Measurements from ENCODE around the gene PLAAT1.

Gene PLAAT1

GRCh38 chr3:193297421-193297820 lies 56.4 kb downstream of the PLAAT1 start:
- Histone ChIP-seq H3K36me3 (ENCODE audit: control insufficient read depth in 5 of 5, insufficient read depth in 5 of 5, low read length in 5 of 5) (no peaks in the 10 kb centered on the region), H3K9ac (ENCODE audit: low read length in 5 of 5) (no peak overlapping the region), H3K27me3 (ENCODE audit: control insufficient read depth in 5 of 5, insufficient read depth in 4 of 5, low read length in 5 of 5) (no peaks in the 10 kb centered on the region), H3K4me1 (ENCODE audit: control insufficient read depth in 5 of 5, insufficient read depth in 5 of 5, low read length in 5 of 5) (no peaks in the 10 kb centered on the region), H3K4me3 (ENCODE audit: low read depth in 1 of 5, low read length in 5 of 5) (no peak overlapping the region), H3K27ac (ENCODE audit: low read depth, low read length) (no peak overlapping the region), H3K9me3 (ENCODE audit: control insufficient read depth in 5 of 5, low read length in 5 of 5) (peaks cover 0 to 6% (median 2%) of the 10 kb centered on the region in 5 donors)

- H3K27me3 ChIP-seq (ENCODE audit: control insufficient read depth in 5 of 5, insufficient read depth in 4 of 5, low read length in 5 of 5) = peaks cover 0 to 4% (median 0%) of the 10 kb centered on the region in 5 donors
- H3K36me3 ChIP-seq (ENCODE audit: control insufficient read depth in 5 of 5, insufficient read depth in 5 of 5, low read length in 5 of 5) = no peaks in the 10 kb centered on the region
- H3K9ac ChIP-seq (ENCODE audit: low read length in 5 of 5) = no peak overlapping the region
- peaks cover 0 to under 1% (median 0%) of the 10 kb centered on the region in 5 donors for H3K9me3 ChIP-seq (ENCODE audit: control insufficient read depth in 5 of 5, low read length in 5 of 5)
- H3K4me1 ChIP-seq (ENCODE audit: control insufficient read depth in 5 of 5, insufficient read depth in 5 of 5, low read length in 5 of 5) = no peaks in the 10 kb centered on the region
- no peak overlapping the region for H3K4me3 ChIP-seq (ENCODE audit: low read depth in 1 of 5, low read length in 5 of 5)
- H3K27ac ChIP-seq (ENCODE audit: low read depth, low read length) = no peak overlapping the region
These were observed 60.4 kb downstream of the PLAAT1 start for GRCh38 chr3:193301433-193301832.

- Histone ChIP-seq H3K27ac (ENCODE audit: low read depth, low read length) (no peak overlapping the region), H3K9ac (ENCODE audit: low read length in 5 of 5) (no peak overlapping the region), H3K9me3 (ENCODE audit: control insufficient read depth in 5 of 5, low read length in 5 of 5) (no peaks in the 10 kb centered on the region), H3K36me3 (ENCODE audit: control insufficient read depth in 5 of 5, insufficient read depth in 5 of 5, low read length in 5 of 5) (no peaks in the 10 kb centered on the region), H3K4me3 (ENCODE audit: low read depth in 1 of 5, low read length in 5 of 5) (no peak overlapping the region), H3K27me3 (ENCODE audit: control insufficient read depth in 5 of 5, insufficient read depth in 4 of 5, low read length in 5 of 5) (peaks cover 0 to 4% (median 0%) of the 10 kb centered on the region in 5 donors), H3K4me1 (ENCODE audit: control insufficient read depth in 5 of 5, insufficient read depth in 5 of 5, low read length in 5 of 5) (no peaks in the 10 kb centered on the region)
These were observed 64.3 kb downstream of the PLAAT1 start for GRCh38 chr3:193305356-193305755.

GRCh38 chr3:193310914-193311723 lies 70.1 kb downstream of the PLAAT1 start:
- Histone ChIP-seq H3K9ac (ENCODE audit: low read length in 5 of 5) (peak overlapping the region in 1 of 5 donors; percentile 12), H3K36me3 (ENCODE audit: control insufficient read depth in 5 of 5, insufficient read depth in 5 of 5, low read length in 5 of 5) (no peaks in the 10 kb centered on the region), H3K27ac (ENCODE audit: low read depth, low read length) (no peak overlapping the region)

GRCh38 chr3:193313061-193313958 lies 72.3 kb downstream of the PLAAT1 start:
- no peak overlapping the region for H3K4me3 ChIP-seq (ENCODE audit: low read depth in 1 of 5, low read length in 5 of 5)
- no peaks in the 10 kb centered on the region for H3K4me1 ChIP-seq (ENCODE audit: control insufficient read depth in 5 of 5, insufficient read depth in 5 of 5, low read length in 5 of 5)
- H3K9ac ChIP-seq (ENCODE audit: low read length in 5 of 5) = no peak overlapping the region
- H3K36me3 ChIP-seq (ENCODE audit: control insufficient read depth in 5 of 5, insufficient read depth in 5 of 5, low read length in 5 of 5) = no peaks in the 10 kb centered on the region
- H3K27me3 ChIP-seq (ENCODE audit: control insufficient read depth in 5 of 5, insufficient read depth in 4 of 5, low read length in 5 of 5) = no peaks in the 10 kb centered on the region
- no peaks in the 10 kb centered on the region for H3K9me3 ChIP-seq (ENCODE audit: control insufficient read depth in 5 of 5, low read length in 5 of 5)
- H3K27ac ChIP-seq (ENCODE audit: low read depth, low read length) = no peak overlapping the region

More at GRCh38 chr3:193310914-193311723, 70.1 kb downstream of the PLAAT1 start:
- H3K27me3 ChIP-seq (ENCODE audit: control insufficient read depth in 5 of 5, insufficient read depth in 4 of 5, low read length in 5 of 5) = no peaks in the 10 kb centered on the region
- no peaks in the 10 kb centered on the region for H3K4me1 ChIP-seq (ENCODE audit: control insufficient read depth in 5 of 5, insufficient read depth in 5 of 5, low read length in 5 of 5)
- H3K9me3 ChIP-seq (ENCODE audit: control insufficient read depth in 5 of 5, low read length in 5 of 5) = no peaks in the 10 kb centered on the region
- H3K4me3 ChIP-seq (ENCODE audit: low read depth in 1 of 5, low read length in 5 of 5) = no peak overlapping the region

GRCh38 chr3:193314161-193314560 lies 73.1 kb downstream of the PLAAT1 start:
- no peaks in the 10 kb centered on the region for H3K36me3 ChIP-seq (ENCODE audit: control insufficient read depth in 5 of 5, insufficient read depth in 5 of 5, low read length in 5 of 5)
- H3K27me3 ChIP-seq (ENCODE audit: control insufficient read depth in 5 of 5, insufficient read depth in 4 of 5, low read length in 5 of 5) = no peaks in the 10 kb centered on the region

GRCh38 chr3:193317682-193318300 lies 76.8 kb downstream of the PLAAT1 start:
- Histone ChIP-seq H3K4me1 (ENCODE audit: control insufficient read depth in 5 of 5, insufficient read depth in 5 of 5, low read length in 5 of 5) (no peaks in the 10 kb centered on the region), H3K9ac (ENCODE audit: low read length in 5 of 5) (no peak overlapping the region), H3K27me3 (ENCODE audit: control insufficient read depth in 5 of 5, insufficient read depth in 4 of 5, low read length in 5 of 5) (no peaks in the 10 kb centered on the region), H3K9me3 (ENCODE audit: control insufficient read depth in 5 of 5, low read length in 5 of 5) (no peaks in the 10 kb centered on the region), H3K27ac (ENCODE audit: low read depth, low read length) (no peak overlapping the region), H3K4me3 (ENCODE audit: low read depth in 1 of 5, low read length in 5 of 5) (no peak overlapping the region), H3K36me3 (ENCODE audit: control insufficient read depth in 5 of 5, insufficient read depth in 5 of 5, low read length in 5 of 5) (no peaks in the 10 kb centered on the region)

More at GRCh38 chr3:193314161-193314560, 73.1 kb downstream of the PLAAT1 start:
- H3K9me3 ChIP-seq (ENCODE audit: control insufficient read depth in 5 of 5, low read length in 5 of 5) = no peaks in the 10 kb centered on the region
- H3K27ac ChIP-seq (ENCODE audit: low read depth, low read length) = no peak overlapping the region
- H3K4me3 ChIP-seq (ENCODE audit: low read depth in 1 of 5, low read length in 5 of 5) = no peak overlapping the region
- no peak overlapping the region for H3K9ac ChIP-seq (ENCODE audit: low read length in 5 of 5)
- no peaks in the 10 kb centered on the region for H3K4me1 ChIP-seq (ENCODE audit: control insufficient read depth in 5 of 5, insufficient read depth in 5 of 5, low read length in 5 of 5)

Measured in subcutaneous abdominal adipose tissue (tissue), 5 donors.